SIG-M5 (cell line): ENCODE results near the gene NRXN3.

Source experiments
- DNase-seq: peaks from one replicate; lab custom pipeline; 2025; lab: John Stamatoyannopoulos, UW

NRXN3 gene

DNA sequence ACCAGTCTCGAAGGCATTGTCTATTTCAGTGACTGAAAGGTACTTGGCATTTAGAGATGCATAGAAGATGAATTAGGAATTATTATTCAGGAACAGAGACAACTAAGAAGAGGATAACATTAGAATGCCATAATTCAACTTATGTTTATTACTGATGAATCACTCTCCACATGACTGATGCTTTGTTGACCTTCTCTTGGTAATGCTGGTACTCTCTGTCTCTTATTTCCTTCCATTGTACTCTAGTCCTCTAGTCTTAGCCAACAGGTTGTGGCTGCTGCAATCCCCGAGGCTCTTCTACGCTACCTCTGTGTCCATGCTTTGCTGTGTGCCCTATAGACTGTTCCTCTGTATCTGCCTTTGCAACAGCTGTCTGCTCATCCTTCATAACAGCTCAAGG is 652.9 kb downstream of the NRXN3 start:
- no peak for DNase-seq

DNA sequence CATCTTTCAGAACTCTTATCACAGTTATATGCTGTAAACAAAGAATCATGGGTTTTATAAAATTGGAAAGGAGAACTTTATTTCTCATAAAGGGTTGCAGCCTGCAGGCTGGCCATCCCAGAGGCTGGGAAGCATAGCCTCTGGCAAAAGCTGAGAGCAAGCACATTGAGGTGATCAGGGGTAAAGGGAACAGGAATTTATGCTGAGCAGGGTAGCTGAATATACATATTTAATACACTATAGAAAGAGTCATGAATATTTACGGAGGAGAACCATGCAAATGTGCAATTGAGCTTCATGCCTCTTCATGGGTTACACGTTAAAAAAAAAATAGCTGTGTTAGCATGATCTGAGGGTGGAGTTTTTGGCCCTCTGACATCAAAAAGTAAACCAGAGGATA is 653.3 kb downstream of the NRXN3 start:
- no peak for DNase-seq

DNA sequence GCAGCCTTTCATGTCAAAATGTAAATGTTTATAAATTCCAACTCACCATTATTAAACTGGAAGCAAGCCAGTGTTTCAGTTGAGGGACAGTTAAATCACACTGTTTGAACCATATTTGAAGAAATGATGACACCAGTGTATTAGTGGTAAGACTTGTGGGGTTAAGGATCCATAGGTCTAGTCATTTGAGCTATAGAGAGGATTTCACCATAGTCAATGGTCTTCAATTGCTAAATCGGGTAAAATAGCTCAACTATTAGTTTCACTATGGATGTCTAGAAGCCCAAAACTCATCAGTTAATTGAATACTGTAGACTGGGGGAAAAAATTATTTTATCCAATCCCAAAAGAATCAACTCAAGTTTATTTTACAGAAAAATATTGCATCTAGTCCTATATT is 659.1 kb downstream of the NRXN3 start:
- no peak for DNase-seq

DNA sequence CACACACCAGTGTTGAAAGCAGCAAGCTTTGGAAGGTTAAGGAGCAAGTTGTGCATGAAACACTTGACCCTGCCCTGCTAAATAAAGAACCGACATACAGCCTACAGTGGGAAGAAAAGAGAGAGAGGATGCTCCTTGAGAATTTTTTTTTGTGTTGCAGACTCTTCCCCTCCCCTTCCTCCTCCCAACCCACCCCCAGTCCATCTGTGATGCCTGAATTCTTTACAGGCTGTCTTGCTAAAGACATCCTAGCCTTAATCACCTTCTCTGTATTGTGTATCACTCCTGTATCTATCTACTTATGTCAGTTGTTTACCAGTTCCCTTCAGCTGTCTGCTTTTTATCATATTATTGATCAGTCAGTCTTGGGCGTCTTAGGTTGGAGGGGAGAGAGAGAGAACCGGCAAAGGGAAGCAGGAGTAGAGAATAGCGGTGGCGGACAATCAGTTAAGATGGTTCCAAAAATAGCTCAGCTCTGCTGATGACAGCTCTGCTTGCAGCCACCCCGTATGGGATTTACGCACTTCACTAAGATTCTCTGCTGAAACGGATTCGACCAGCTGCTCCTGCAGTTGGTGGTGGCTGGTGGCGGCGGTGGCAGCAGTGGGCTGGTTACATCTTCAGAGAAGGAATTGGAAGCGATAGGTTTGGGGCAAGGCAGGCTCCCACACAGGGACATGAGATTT is 664.7 kb downstream of the NRXN3 start:
- DNase-seq: no peak

DNA sequence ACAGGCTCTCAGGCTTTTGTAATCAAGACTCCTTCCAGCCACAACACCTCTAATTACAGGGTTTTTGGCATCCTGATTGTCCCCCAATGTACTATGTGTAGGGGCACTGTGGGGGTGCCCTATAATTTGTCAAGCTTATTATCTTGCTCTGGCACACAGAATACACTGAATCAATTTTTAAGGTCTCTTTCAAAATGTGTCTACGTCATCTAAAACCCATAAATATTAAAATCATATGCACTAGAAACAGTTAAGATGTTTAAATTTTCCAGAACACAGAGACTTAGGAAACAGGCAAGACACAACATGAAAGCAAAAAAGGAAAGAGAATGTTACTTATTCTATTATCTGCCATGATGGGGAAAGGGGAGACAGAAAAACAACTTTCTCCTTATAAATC is 665.7 kb downstream of the NRXN3 start:
- no peak for DNase-seq

DNA sequence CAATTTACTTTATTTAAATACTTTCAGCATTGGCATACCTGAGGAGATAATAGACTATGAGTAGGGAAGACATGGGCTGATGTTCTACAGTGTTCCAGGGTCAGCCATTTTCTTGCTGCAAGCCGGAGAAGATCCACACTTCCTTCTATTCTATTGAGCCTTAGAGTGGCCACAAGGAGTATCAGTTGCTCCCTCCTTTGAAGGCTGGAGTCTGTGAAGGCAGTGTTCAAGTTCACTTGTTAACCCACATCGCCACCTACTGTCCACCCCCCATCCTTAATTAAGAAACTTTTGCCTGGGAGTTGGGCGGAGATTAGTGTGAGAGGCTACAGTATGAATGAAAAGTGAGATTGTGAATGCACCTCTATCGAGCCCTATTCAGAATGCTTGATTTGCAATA is 666.6 kb downstream of the NRXN3 start:
- DNase-seq: no peak

DNA sequence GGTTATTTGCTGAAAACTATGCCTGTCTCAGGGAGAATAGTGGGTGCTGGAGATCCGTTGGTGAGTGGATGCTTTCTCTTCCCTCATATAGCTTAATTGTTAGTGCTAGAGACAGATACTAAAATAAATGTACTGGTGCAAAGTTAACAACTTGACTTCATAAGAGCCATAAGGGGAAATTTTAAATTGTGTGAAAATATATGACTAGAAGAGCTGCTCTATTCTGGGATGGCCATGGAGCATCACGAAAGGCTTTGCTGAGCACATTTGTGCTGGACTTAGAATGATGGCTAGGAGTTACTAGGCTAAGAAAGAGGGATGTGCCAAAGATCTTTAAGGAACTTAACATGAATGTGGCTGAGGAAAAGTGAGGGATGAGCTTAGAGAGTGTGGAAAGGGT is 668.8 kb downstream of the NRXN3 start:
- no peak for DNase-seq

DNA sequence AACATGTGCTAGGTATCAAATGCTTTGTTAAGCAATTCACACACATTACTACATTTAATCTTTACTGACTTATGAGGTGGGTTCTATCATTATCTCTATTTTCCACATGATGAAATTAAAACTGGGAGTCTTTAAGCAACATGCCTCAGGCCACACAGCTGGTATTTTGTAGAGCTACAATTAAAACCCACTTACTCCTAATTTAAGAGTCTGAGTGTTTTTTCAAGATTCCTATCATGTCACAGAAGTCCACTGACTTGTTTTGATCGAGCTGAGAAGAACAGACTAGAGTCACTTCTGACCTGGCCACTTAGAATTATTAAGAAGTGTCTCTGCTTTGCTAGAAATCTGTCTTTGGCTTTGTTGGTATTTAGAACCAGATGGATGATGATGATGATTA is 670.7 kb downstream of the NRXN3 start:
- DNase-seq: no peak

DNA sequence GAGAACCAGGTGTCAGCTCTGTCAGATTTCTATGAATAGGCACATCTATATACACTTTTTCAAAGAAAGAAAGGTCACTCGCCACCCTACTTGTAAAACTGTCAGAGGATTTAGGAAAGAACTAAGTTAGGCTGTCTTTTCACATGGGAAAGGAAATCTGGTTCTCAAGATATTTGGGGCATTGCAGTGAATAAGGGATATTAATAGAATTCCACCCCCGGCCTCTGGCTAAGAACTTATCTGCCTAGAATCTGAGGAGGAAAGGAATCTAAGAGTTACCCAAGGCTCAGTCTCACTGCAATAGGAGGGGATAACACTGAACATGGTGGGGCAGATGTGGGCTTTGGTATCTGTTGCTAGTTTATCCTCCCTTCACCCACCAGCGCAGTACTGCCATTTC is 677.6 kb downstream of the NRXN3 start:
- no peak for DNase-seq

DNA sequence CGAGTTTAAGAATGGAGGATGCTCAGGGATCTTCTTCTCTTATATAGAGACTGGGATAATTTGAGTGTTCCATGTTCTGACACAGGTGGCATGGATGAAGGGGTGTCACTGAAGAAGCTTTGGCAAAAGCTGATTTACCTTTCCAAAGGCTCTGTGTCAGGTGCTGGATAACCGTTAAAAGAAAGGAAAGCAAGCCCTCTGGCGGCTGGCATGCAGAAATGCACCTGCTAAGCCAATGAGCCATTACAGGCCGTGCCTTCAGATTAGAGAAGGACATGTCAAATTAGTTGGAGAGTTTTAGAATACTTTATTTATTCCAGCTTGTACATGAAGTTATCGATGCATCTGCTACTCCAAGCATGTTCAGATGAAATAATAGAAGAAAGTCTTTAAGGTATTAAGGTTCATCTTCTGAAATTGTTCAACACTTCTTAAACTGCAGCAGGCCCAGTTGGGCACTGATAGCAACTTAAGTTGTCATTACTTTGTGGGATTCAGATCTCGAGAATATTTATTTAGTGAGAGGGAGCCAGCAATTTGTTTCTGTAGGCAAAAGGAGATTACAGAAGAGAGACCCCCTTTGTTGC is 678.2 kb downstream of the NRXN3 start:
- no peak for DNase-seq

DNA sequence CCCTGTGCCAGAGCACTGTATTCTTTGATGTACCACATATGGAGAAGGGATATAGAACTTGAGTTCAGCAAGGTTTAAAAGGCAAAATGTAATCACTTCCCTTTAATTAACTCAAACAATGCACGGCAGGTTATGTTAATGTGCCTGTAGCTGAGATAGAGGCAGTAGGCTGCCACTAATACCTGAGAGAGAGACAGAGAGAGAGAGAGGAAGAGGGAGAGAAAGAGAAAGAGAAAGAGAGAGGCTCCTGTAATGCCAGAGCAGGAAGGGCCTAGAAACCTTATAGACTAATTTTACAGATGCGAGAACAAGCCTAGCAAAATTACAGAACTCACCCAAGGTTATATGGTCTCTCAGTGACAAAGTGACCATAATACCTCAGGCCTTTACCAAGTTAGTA is 679.8 kb downstream of the NRXN3 start:
- DNase-seq: no peak

DNA sequence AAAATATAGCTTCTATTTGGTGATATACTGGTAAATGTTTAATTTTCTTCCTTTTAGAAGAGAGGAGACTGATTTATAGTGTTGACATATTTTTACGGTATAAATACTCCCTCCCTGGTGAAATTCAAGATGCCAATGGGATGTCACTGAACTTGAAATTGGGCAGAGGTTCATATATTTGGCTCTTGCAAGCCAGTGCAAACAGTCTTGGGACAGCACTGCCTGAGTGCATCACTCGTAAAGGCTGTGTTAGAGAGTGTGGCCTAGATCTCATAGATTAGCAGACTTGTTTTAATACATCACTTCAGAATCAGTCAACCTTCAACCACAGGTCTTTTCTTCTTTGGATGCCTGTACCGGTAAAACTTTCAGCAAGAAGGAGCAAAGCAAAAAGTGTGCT is 681.0 kb downstream of the NRXN3 start:
- DNase-seq: no peak

DNA sequence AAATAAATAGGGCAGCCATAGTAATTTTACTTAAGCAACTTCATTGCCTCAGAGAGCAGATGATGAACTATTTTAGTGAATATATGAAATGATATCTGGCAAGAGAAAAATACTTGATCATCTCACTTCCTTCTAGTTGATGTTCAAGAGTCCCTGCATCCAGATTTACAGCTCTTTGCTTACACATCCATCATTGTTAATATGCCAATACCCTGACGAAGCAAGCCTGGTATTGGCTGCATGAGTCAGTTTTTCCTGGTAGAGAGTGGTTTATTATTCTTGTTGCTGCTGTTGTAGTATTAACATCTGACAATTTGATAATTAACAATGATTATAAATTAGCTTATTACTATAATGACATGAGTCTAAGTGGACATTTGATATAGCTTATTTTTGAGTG is 681.9 kb downstream of the NRXN3 start:
- DNase-seq: no peak

DNA sequence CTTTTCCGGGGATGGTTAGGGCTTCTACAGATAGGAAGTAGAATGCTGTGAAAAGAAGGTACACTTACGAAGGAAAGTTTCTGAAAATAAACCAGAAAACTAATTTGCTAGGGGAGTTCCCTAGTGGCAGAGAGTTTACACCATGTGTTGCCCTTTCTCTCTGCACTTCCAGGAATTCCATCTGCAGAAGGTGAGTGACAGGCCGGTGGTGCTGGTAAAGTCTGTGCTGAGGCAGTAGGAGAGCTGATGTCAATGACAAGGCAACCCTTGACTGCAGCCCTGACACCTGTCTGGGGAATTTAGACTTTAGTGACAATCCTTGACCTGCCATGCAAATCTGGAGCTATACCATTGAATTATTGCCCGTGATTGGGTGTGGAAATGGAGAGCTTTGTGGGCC is 687.8 kb downstream of the NRXN3 start:
- DNase-seq: no peak

DNA sequence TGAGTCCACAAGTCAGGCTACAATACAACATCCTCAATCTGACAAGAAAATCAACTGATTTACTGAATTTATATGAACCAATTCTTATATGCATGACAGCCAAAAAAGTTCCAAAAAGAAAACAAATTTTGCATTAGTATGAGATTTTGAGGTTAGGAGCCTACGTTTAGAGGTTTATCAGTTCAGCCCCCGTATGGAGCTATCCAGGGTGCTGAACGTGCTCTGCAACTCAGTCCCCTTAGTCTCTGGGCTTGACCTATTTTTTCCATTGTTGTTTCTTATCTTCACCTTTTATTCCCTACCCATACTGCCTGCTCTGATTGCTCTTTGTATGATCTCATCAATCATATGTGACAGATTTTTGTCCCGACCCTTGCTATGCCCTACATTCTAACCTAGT is 693.0 kb downstream of the NRXN3 start:
- no peak for DNase-seq

DNA sequence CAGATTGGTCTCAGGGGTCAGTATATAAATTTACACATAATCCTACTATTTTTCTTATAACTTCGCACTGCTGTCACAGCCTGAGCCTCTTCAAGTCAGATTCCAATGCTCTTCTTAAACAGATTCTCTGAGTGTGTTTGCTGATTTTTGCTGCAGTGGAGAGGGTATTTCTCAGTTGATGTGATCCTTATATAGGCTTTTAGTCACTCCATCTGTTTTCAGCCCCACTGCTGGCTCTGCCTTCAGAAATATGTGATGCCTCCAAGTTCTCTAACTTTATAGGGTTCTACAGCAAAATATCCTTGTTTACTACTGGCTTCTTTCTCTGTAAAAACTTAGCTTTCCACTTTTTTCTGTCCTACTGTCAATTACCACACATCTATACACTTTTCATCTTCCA is 702.7 kb downstream of the NRXN3 start:
- DNase-seq: no peak

DNA sequence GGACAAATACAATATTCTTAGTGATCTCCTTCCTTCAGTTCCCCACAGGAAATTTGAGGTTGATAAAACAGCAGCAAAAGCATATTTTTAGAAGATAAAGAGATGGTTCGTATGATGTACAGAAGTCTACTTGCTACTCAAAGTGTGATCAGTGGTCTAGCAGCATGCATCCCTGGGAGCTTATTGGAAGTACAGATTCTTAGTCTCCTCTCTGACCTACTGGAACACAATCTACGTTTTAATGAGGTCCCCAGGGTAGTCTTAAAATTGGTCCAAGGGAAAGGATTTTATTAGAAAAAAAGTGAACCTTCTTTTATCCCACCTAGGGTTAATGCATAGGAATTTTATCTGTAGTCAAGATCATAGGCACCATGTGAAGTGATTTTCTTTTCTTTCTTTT is 703.4 kb downstream of the NRXN3 start:
- DNase-seq: no peak

DNA sequence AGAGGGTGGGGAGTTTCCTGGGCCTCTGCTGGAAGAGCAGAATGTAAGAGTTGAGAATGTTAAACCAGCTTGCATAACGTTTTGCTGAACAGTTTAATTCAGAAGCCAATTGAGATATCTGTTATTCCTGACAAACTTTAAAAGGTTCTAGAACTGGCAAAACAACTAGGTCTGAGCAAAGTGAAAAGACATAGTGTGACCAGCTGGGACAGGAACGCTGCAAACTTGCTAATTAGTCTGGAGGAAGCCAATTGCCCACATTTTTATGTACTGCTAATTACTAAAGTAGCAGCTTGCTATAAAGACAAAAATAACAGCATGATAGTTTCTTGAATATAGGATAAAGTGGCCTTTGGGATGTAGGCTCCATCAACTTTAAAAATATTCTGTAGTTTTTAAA is 704.9 kb downstream of the NRXN3 start:
- no peak for DNase-seq

DNA sequence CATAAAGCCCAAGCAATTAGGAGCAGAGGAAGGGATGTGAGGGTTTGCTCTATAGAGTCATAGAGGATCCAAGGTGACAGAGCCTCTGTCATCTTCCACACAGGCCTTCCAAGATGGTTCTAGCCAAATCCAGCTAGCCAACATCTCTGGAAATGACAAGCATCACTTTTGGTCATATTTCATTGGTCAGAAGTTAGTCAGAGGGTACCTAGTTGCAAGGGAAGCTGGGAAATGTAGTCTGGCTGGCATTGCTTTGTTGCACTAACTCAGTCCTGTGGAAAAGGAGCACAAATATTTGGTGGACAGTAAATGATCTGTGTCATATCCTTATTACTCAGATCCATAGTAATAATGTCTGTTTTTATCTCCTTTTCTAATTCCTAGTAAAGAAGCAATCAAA is 715.7 kb downstream of the NRXN3 start:
- no peak for DNase-seq

DNA sequence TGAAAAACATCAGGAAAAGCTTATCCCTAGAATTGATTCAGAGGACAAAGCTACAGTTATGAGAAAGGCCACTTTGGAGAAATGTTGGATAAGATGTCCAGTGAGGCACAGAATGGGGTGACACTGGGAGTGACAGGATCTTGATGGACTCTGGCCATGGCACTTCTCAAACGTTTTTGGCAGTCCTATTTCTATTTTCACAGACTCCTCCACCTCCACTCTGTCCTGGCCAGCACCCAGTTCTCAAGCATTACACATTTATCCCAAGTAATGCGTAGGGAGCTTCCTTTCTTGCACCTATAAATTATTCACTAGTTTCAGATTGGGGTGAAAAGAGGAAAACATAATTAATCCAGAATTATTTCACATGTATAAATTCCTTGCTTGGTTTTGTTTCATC is 727.3 kb downstream of the NRXN3 start:
- DNase-seq: no peak

DNA sequence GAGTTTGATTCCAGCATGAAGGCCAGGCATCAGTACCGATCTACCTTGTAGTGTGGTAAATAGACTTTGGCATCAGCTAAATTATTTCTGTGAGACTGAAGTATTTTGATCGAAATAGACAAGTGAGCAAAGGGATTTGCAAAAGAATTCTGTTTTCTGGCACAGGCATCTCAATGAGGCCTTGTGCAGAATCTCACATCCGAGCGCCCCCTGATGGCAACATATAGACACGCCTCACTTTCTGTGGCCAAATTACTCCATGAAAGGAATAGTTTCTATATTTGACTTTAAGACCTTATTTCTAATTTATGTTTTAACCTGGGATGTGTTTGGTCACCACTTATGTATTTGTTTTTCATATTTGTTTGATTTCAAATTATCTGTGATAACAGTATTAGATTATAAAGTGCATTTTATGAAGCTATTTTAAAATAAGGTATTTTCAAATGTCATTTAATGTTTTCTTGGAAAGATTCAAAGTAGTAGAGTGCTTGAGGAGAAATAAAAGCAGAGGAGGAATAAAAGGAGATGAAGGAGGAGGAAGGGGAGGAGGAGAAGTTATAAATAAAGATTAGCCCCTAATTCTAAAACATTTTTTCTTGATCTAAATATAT is 731.9 kb downstream of the NRXN3 start:
- no peak for DNase-seq

DNA sequence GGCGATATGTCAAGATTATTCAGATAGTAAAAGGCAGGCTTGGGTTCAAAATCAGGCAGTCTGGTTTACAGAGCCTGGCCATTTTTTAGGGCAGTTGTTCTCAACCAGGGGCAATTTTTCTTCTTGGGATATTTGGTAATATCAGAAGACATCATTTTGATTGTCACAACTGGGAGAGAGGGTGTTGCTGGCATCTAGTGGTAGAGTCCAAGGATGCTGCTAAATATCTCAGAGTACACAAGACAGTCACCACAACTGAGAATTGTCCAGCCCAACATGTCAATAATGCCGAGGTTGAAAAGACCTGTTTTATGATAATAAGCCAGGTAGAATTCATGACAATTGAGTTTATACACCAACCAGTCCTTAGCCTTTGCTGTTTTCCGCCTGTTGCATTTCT is 733.9 kb downstream of the NRXN3 start:
- no peak for DNase-seq

DNA sequence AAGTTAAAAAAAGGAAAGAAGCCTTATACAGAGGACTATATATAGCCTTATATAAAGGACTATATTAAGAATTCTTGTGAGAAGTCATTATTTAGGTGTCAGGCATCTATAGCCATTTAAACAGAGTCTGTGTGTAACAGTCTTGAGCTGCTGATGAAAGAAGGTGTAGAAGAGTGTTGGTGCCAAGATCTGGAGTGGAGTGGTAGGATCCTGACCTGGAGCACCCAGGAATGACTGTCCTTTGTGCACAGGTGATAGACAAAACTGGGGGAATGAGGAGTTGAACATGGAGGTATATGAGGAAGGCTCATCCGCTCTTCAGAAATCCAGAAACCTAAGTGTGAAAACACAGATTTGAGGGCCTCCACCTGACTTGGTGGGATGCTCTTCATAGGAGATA is 747.3 kb downstream of the NRXN3 start:
- DNase-seq: no peak

DNA sequence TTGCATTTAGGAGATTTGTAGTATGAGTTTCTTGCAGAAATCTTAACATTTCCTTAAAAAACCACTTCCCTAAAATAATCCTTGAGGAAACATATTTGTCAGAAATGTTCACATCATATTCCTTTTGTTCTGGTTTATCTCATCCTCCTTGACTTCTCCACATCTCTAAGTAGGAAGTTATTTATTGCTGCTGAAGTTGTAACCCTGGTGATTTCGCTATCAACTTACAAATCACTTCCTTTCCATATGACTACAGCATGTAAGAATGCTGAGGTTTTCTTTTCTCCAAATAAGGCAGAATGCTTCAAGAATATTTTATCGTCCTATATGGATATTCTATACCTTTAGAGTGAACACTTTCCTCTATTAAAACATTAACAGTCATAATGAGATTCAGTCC is 751.7 kb downstream of the NRXN3 start:
- DNase-seq: no peak
